GM12892 (cell line): ENCODE results near the gene AGPAT4.

Experiments
- POLR2A ChIP-seq: IDR thresholded peaks from 2 replicates; pipeline ENCODE4 v1.6.1; 2011; ENCODE audit warnings: low read depth, low read length, control low read depth
- POLR2AphosphoS5 ChIP-seq: IDR thresholded peaks from 2 replicates; pipeline ENCODE4 v1.6.1; 2011; ENCODE audit warnings: low read depth, low read length, control low read depth

GRCh38 chr6:161223646-161224045 is 50.2 kb downstream of the AGPAT4 start:
- TF ChIP-seq POLR2AphosphoS5 (no peak), POLR2A (no peak)
